ENCODE results near the gene NEK1.
"Not testable (repeated sequence)": the region's sequence is repeated elsewhere in the genome, so short reads cannot be mapped to it uniquely, and the experiment has no call there.

The NEK1 gene

DNA sequence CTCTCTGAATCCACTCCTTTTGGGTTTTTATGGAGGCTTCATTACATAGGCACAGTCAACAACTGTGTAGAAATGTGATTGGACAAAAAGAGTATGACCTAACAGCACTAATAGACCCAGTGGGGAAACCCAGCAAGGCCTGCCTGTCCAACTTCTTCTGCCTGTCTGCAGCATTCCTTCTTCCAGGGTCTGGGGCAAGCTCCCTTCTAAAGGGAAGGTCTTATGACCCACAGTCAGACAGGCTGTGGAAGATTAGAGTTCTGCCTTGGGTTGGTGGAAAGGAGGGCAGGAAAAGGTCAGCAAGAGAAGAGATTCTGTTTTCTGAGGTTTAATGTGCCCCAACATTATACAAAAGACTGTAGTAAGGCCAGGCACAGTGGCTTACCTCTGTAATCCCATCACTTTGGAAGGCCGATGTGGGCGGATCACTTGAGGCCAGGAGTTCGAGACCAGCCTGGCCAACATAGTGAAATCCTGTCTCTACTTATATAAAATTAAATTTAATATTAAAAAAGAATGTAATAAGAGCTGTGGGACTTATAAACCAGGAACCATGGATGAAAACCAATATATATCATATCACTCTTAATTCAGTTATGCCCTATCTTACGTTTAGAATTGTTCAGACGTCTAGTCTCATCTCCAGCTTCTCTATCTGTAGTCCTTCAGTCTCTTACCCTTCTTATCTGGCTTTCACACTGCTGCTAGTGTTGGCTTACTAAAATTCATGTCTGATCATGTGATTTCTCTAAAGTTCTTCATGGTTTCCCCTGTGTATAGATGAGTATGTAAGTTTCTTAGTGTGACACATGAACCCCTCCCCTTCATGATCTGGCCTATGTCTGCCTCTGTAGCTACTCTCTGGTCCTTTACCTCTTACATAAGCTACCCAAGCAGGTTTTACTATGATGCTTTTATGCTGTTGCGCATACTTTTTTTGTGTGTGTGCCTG, 14.2 kb upstream of the NEK1 start:
- DNase-seq = no peak

DNA sequence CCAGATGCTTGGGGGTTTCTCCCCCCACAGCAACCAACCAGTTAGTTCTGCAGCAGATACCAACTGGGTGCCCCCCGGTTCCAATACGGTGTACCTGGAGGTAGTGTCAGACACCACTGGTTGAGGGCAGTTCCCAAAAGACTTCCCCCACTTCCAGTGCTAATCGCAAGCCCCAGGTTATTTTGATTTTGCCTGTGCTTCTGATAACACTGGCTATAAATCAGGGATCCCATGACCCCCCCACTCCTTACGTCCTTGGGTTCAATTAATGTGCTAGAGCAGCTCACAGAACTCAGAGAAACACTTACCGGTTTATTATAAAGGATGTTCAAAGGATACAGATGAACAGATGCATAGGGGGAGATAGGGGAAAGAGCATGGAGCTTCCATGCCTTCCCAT, 13.5 kb upstream of the NEK1 start:
- DNase-seq = no peak

DNA sequence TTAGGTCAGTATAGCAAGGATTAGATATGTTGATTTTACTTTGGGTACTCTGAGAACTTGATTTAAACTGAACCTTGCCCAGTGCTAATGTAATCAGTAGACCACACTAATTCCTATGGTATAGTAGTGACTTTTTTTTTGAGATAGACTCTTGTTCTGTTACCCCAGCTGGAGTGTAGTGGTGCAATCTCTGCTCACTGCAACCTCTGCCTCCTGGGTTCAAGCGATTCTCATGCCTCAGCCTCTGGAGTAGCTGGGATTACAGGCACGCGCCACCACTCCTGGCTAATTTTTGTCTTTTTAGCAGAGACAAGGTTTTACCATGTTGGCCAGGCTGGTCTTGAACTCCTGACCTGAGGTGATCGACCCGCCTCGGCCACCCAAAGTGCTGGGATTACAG, 11.6 kb upstream of the NEK1 start:
- not testable (repeated sequence) for DNase-seq

DNA sequence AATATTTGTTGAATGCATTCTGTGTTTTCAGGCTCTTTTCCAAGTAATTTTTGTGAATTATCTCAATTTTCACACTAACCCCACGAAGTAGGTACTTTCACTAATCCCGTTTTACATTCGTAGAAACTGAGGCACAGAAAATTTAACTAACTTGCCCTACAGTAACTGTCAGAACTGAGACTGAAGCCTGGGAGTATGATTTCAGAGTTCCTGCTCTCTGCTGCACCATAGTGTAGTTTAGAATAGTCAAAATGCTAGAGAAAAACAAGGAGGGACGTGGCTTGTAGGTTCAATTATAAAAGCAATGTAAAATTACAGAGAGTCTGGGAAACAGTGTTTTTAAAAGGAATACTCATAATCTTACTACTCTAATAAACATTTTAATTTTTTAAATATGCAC, 10.2 kb upstream of the NEK1 start:
- no peak for DNase-seq

DNA sequence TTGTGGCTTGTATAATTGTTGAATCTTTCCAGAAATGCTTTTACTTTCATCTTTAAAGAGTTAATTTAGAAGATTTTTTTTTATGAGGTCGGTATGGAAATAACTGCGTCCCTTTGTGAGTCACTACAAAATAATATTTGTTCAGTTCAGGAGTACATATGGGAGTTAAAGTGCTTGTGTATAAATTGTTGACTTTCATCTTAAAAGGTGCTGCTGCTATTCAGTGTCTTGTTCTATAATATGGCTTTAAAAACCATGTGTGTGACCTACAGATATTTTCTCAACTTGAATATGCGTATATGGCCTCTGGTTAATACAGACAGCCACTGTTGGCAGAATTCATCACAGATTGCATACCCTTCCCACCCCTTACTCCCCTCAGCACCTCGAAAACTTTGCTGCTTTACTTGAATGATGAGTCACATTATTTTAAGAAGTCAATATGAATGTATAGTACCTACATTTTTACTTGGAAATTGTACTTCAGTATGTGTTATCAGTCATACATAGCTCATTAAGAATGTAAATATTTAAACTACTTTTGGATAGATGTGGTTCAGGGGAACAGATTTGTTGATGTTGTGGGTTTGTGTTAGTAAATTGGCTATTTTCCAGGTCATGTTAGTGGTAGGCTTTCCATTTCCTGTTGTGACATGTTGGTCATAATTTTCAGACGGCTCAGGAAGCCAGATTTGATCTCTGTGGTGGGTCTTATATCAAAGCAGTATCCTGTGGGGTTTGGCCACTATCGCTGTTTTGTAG, 9.5 kb upstream of the NEK1 start:
- peak; percentile 12 for DNase-seq

DNA sequence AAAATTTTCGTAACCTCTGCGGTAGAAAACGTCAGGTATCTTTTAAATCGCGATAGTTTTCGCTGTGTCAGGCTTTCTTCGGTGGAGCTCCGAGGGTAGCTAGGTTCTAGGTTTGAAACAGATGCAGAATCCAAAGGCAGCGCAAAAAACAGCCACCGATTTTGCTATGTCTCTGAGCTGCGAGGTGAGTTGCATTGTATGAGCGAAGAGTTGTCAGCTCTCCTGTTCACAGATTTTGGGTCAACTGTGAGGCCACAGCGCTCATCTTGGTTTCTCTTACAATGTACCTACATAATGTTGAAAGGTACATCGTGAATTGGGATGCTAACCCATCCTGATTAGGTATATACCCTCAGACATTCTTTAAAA, 8.5 kb upstream of the NEK1 start:
- DNase-seq = no peak

DNA sequence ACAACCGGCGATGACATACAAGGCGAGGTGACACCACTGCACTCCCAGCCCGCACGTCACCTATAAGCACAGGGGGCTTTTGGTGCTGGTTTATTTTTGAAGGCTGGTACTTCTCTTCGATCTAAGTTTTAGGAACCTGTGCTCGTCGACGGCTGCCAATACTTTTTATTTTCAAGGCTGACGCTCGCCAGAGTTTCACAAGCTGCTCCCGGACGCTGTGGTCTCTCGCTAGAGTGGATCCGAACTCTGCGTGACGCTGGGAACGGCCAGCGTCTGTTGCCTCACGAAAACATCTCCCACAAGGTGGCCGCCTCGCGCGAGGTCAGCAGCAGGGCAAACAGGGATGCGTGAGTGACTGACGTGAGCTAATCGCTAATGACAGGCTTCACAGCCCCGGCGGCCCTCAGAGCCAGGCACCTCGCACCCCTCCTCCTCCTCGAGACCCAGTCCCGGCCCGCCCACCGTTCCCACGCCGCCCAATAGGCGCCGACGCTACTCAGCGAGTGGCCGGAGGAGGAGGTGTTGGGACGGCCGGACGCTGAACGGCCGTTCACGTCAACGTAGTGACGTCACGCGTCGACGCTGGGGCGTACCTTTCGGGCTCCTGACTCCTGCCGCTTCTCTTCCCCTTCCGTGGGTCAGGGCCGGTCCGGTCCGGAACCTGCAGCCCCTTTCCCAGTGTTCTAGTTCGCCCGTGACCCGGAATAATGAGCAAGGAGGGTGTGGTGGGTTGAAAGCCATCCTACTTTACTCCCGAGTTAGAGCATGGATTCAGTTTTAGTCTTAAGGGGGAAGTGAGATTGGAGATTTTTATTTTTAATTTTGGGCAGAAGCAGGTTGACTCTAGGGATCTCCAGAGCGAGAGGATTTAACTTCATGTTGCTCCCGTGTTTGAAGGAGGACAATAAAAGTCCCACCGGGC, 7.8 kb upstream of the NEK1 start, which contains the start of gene CLCN3:
Gene CLCN3 (plus strand): TSS at position 621 of the 922 bp plus-strand sequence. CDS start 15,351 bp downstream, outside the sequence.
- DNase-seq = peak; percentile 64

DNA sequence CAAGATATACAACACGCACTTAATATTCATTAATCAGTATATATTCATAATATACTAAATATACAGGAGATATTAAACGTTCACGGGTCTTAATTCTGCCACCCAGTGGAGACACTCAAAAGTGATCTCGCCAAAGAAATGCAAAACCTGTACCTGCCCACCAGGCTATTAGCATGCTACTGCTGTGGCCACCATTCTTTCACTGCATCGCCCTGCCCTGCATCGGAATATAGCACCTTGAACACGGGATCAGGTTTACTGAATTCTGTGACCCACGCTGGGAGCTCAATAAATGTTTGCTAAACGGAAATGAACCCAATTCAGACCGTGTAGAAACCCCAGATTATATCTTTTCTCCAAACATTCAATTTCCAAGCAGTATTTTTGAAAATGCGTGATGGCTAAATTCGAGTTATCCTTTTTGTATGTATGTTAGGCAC, 7.2 kb upstream of the NEK1 start:
- DNase-seq = no peak

DNA sequence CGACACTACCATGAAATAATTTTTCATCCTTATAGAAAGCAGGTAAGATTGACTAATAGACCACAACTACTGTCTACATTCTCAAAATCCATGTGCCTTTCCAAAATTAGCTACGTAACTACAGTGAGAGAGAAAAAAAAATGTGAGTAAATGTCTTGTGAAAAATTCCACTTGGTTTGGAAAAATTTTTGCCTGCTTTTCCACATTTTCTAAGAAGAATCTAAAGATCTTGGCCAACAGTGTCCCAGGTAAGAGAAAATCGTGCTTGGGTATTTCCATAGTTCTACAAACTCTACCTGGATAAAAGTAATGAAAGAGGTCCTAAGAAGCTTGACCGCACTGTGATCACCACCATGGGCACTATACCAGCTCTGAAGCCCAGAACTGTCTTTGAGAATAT, 6.6 kb upstream of the NEK1 start:
- DNase-seq = no peak

DNA sequence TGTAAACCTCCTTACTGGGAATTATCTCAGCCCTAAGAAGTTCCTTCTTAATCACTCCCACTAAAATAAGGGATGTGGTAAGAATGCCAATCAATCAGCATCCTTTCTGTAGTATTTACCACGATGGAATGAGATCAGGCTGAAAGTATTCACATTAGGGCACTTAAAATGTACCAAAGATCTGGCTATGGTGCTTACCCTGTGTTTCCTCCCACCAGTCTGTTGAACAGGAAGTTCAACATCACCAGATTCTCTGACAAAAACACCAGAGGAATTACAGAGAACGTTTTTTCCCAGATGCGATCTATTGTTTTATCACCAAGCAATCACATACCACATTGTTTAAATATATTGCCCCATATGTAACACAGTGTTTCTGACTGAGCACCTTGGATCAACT, 5.9 kb upstream of the NEK1 start:
- no peak for DNase-seq

DNA sequence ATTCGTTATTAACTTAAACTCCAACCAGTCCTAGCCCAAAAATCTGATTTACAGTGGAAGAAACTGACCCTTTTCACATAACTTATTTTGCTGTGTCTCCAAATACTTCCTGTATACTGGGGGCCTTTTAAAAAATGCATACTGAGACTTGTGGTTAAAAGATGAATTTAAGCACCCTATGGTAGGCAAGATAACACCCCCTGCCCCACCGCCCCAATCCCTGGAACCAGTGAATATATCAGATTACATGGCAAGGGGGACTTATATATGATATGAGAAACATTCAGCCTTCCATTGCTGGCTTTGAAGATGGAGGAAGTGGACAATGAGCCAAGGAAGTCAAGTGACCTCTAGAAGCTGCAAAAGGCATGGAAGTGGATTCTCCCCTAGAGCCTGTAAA, 4.9 kb upstream of the NEK1 start:
- no peak for DNase-seq

DNA sequence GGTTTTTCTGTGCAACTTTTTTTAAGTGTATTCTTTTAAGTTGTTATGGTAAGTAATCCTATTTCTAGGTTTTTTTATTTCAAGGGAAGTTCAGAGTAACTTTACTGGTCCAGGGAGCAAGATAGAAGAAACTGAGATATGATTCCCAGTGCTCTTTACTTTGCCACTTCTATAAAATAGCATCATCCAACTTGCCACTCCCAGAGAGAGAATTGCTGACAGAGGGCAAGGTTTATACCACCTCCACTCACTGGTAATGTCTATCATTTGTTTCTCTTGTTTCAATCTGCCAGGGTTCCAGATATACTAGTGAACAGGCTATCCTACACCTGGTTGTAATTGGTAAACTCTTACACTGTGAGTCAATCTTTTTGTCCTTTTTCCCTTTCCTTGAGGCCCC, 4.5 kb upstream of the NEK1 start:
- DNase-seq = no peak

DNA sequence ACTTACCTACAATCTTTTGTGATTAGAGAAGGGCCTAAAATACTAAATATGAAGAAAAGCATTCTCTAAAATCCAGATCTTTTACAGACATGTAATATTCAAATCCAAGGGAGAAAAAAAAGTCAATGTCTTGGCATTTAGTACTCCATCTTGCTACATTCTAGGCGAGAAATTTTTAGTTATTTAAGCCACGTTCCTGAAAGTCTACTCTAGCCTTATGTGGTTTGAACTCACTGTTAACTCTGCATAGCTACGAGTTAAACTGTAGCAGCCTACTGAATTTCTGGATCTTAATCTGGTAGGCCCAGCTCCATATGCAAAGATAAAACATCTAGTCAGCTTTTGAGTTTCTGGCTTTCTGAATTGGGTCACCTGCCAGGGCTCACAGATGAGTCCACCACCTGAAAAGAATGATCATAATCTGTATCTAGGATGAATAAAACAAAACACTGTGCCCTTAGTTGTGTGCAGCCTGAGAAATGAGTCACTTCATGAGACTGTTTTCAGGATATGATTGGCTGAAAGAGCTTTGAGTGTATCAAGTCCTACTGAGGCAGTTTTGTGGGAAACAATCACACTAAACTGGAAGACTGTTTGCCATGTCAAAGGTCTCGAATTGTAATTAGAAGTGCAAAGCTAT, 3.2 kb upstream of the NEK1 start:
- DNase-seq = no peak

DNA sequence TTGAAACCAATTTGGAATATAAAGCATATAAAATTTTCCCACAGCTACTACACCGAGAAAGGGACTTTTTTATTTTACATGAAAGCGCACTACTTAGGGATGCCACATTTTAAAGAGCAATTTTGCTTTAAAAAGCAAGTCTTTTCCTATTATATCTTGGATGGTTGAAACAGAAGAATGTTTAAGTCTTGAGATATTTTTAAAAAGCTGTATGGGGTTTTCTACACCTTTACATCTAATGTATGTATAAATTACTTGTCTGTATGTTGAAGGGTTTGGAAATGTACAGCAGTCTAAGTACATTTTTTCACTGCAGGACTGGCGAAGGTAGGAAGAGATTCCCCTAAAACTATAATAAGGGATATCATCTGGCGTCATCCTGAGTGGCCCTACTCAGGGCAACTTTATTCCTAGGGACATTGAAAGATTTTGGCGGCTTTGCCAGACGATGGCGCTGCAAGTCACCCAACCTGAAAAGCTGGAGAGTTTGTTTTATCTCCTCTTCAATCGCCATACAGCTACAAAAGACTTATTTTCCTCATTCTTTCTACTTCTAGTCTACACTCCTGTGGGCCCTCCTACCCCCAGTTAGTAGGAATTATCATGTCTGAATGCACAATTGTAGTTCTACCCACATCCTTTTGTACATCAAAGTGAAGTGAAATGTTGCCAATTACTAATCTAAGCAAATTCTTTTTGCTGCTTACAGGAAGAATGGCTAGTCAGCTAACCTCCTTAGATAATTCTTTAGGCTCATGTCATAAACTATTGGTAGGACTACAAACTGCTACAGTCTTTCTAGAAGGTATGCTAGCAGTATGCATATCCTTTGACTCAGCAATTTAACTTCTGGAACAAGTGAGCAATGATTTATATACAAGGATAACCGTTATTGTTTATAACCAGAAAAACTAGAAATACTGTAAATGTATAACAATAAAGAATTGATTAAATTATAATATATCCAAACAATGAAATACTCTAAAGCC, 782 bp upstream of the NEK1 start:
- DNase-seq = peak; percentile 12

DNA sequence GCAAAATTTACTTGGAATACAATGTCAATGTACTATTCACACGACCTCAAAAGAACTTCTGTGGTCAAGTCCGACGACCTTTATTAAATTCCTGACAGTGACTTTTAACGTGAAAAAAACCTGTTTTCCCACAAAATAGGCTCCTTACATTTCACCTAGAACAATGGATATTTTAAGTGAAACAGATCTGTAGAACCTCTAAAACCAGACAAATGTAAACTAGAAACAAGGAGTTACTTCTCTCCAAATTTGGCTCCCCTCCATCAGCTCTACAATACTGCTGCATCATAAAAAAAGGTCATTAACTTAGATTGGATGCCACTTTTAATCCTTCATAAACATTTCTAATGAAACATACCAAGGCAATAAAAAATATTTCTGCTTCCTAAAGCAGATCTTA, 1.2 kb downstream of the NEK1 start:
- no peak for DNase-seq

DNA sequence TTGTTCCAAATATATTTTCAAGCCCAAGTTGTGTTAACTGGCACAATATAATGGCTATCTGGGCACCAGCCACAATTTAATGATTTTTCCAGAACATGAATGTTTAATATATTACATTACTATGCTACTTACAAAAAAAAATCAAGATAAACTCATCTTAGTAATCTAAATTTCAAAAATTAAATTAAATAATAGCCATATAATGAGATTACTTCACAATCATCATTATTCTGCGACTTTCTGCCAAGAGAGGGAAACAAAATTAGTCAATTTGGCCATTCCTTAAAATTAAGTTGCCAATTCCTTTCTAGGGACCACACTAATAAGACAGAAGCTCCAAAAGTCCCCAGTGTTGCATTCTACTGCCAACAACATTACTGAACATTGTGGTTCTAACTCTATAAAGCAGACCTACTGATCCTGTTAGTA, 7.5 kb downstream of the NEK1 start:
- DNase-seq = no peak

DNA sequence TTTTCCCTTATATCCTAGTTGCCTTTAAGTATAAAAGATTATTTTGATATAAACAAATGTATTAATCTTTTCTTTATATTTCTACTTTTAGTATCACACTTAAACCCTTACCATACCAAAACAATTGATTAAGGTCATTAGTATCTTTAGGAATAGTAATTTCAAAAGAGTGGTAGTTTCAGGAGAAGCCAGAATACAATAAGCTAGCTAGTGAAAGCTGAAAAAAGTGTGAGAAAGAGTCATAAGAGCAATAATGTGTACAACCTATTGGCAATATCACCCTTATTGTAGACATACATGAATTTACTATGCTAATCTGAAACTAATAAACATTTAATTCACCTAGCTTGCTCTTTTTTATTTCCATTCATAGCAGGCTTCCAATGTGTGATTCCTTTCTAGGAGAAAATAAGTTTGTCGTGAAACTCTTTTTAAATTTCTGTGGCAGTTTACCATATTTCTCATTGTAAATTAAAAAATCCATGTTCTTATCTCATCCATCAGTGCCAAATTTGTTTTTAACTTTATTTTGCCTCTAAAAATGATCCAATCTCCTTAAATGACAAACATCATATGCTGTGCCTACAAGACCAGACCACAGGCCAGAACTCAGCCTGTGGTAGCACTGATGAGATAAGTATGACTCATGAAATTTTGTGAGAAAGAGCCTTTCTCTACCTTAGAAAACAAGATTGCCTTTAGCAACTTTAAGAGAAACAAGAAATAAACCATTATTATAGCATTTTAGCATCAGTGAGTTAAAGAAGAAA, 8.1 kb downstream of the NEK1 start:
- no peak for DNase-seq

DNA sequence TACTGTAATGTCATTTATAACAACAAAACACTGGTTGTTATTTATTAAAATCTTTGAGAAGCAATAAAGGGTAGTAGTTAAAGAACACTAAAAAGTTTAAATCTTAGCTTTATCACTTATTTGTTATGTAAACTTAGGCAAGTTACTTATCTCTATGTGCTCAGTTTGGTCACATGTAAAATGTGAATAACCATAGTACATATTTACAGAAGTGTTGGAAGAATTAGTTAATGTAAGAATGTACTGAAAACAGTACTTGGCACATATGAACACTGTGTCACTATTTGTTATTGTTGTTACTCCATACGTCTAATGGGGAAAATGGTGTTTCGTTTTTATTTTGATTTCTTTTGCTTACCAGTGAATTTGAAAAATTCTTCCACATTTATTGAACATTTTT, 9.1 kb downstream of the NEK1 start:
- no peak for DNase-seq

DNA sequence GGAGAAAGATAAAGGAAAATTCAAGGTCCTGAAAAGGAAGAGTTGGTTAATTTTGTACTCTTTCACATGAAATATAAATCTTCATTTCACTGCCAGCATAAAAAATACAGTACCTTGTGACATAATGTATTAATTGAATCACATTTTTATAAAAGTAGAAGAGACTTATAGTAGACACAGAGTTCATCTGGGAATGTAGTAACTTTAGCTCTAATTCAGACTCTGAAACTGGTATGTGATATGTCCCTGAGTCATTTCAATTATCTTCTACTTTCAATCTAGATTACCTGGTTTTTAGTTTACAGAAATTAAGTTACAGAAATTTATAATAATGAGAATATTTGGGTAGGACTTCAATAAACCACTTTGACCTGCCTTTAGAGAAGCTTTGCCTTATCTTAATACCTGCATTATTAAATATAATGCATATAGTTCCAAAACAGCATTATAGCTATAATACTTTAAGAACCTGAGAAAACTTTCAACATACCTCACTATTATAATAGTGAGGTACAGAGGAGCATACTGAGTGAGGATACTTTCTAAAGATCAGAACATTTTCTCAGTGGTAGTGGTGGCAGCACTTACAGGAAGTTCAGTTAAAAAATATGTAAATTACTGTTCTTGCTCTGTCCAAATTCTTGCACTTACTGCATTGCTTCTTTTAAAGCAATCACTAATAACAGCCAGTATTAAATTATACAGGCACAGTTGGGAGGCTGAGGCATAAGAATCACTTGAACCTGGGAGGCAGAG, 11.2 kb downstream of the NEK1 start:
- DNase-seq = no peak
